ENCODE results near the gene BABAM1.

BABAM1 gene

DNA sequence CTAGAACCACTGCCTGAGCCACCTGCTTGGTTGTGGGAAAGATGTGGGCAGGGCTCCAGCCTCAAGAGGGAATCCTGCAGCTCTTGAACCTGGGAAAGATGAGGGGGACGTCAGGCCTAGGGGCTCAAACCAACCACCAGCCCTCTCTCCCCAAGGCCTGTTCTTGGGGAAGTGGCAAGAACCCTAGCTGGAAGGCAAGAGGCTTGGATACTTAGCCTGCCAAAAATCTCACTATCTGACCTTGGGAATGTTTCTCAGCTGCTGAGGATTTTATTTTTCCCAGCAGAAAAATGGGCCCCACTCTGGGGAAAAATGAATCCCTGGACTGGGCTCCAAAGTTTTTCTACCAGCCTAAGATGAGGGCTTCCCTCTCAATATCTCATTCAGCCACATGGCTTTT, 7.3 kb upstream of the BABAM1 start:
- no peak overlapping the region for H2BK12ac ChIP-seq (ENCODE audit: low read length)
- H3K27me3 ChIP-seq (ENCODE audit: control insufficient read depth in 3 of 3, insufficient read depth in 3 of 3, low read depth in 1 of 3, low read length in 3 of 3) = peaks cover 0 to 2% (median 0%) of the 10 kb centered on the region in 3 experiments
- no peak overlapping the region for H2BK120ac ChIP-seq (ENCODE audit: low read depth, low read length)
- H2BK15ac ChIP-seq (ENCODE audit: low read length) = no peak overlapping the region
- no peaks in the 10 kb centered on the region for H3K79me1 ChIP-seq (ENCODE audit: low read depth, low read length)
- H3K18ac ChIP-seq (ENCODE audit: low read length) = no peak overlapping the region
- no peak overlapping the region for H4K8ac ChIP-seq (ENCODE audit: low read depth, low read length)
- H2AFZ ChIP-seq (ENCODE audit: low read length) = no peak overlapping the region
- no peak overlapping the region for H2BK5ac ChIP-seq (ENCODE audit: low read length)
- no peak overlapping the region for H3K9ac ChIP-seq (ENCODE audit: low read depth, low read length, poor library complexity)
- no peak overlapping the region for H3K23ac ChIP-seq (ENCODE audit: low read depth, low read length, poor library complexity)
- DNase-seq (ENCODE audit: low spot score) = no peak
- no peak overlapping the region for H2AK5ac ChIP-seq (ENCODE audit: low read depth, low read length)
- no peak overlapping the region for H3K27ac ChIP-seq (replicated peaks; ENCODE audit: low read length)
- no peak overlapping the region for H3K14ac ChIP-seq (ENCODE audit: low read length)
- no peak overlapping the region for H3K4me3 ChIP-seq (ENCODE audit: low read length in 2 of 2)
- peaks cover 0 to 9% of the 10 kb centered on the region in 2 donors for H3K4me1 ChIP-seq (ENCODE audit: control insufficient read depth in 2 of 2, insufficient read depth in 1 of 2, low read depth in 1 of 2, low read length in 2 of 2)
- H3K9me3 ChIP-seq (replicated peaks in 1 of 2; ENCODE audit: control insufficient read depth in 2 of 2, insufficient read depth in 1 of 2, low read depth in 1 of 2, low read length in 2 of 2) = peaks cover 0 to 19% of the 10 kb centered on the region in 2 donors
- no peak overlapping the region for H3K4ac ChIP-seq (ENCODE audit: low read length)
- no peaks in the 10 kb centered on the region for H3K36me3 ChIP-seq (replicated peaks in 1 of 2; ENCODE audit: control insufficient read depth in 2 of 2, insufficient read depth in 2 of 2, low read length in 2 of 2)
- no peak overlapping the region for H3K4me2 ChIP-seq (ENCODE audit: insufficient read depth, low read length, poor library complexity, severe bottlenecking)
- no CpG with 5 or more reads among the region's 1 CpG for WGBS, 2 donors (ENCODE audit: extremely low coverage in 2 of 2, insufficient read length in 2 of 2, insufficient replicate concordance in 1 of 2)
- no peak overlapping the region for H4K91ac ChIP-seq (ENCODE audit: low read depth, low read length, poor library complexity)

DNA sequence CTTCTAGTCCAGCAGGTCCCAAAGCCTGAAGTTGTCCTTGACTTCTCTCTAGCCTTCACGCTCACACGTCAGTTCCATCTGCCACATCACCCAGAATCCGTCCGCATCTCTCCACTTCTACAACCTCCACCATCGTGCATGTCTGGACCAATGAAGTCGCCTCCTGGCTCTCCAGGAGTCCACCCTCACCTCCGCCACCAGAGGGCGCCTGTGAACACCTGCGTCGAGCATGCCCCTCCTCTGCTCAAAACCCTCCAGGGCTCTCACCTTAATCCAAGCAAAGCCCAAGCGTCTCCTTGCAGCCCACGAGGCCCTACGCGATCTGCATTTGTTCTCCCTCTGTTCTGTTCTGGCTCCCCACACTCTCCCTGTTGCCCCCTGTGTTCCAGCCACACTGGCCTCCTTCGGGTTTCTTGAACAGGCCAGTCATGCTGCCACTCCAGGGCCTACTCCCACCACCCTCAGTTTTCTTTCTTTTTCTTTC, 6.4 kb upstream of the BABAM1 start:
- H2BK120ac ChIP-seq (ENCODE audit: low read depth, low read length) = no peak overlapping the region
- DNase-seq (ENCODE audit: low spot score) = peak; percentile 58
- H3K79me1 ChIP-seq (ENCODE audit: low read depth, low read length) = no peaks in the 10 kb centered on the region
- H3K4me1 ChIP-seq (ENCODE audit: control insufficient read depth in 2 of 2, insufficient read depth in 1 of 2, low read depth in 1 of 2, low read length in 2 of 2) = peaks cover 0 to 10% of the 10 kb centered on the region in 2 donors
- H3K27me3 ChIP-seq (ENCODE audit: control insufficient read depth in 3 of 3, insufficient read depth in 3 of 3, low read depth in 1 of 3, low read length in 3 of 3) = peaks cover 0 to 2% (median 0%) of the 10 kb centered on the region in 3 experiments
- H3K9ac ChIP-seq (ENCODE audit: low read depth, low read length, poor library complexity) = no peak overlapping the region
- no peak overlapping the region for H4K91ac ChIP-seq (ENCODE audit: low read depth, low read length, poor library complexity)
- H2BK12ac ChIP-seq (ENCODE audit: low read length) = no peak overlapping the region
- no peak overlapping the region for H3K4me2 ChIP-seq (ENCODE audit: insufficient read depth, low read length, poor library complexity, severe bottlenecking)
- no peak overlapping the region for H3K18ac ChIP-seq (ENCODE audit: low read length)
- no peak overlapping the region for H3K23ac ChIP-seq (ENCODE audit: low read depth, low read length, poor library complexity)
- H3K36me3 ChIP-seq (replicated peaks in 1 of 2; ENCODE audit: control insufficient read depth in 2 of 2, insufficient read depth in 2 of 2, low read length in 2 of 2) = no peaks in the 10 kb centered on the region
- H2AK5ac ChIP-seq (ENCODE audit: low read depth, low read length) = no peak overlapping the region
- WGBS, 2 donors (ENCODE audit: extremely low coverage in 2 of 2, insufficient read length in 2 of 2, insufficient replicate concordance in 1 of 2) = no CpG with 5 or more reads among the region's 15 CpGs
- no peak overlapping the region for H3K14ac ChIP-seq (ENCODE audit: low read length)
- H2AFZ ChIP-seq (ENCODE audit: low read length) = peak overlapping the region; percentile 91
- H4K8ac ChIP-seq (ENCODE audit: low read depth, low read length) = no peak overlapping the region
- H3K9me3 ChIP-seq (replicated peaks in 1 of 2; ENCODE audit: control insufficient read depth in 2 of 2, insufficient read depth in 1 of 2, low read depth in 1 of 2, low read length in 2 of 2) = peaks cover 0 to 19% of the 10 kb centered on the region in 2 donors
- H3K4ac ChIP-seq (ENCODE audit: low read length) = no peak overlapping the region
- no peak overlapping the region for H3K4me3 ChIP-seq (ENCODE audit: low read length in 2 of 2)
- H2BK5ac ChIP-seq (ENCODE audit: low read length) = no peak overlapping the region
- H3K27ac ChIP-seq (replicated peaks; ENCODE audit: low read length) = no peak overlapping the region
- no peak overlapping the region for H2BK15ac ChIP-seq (ENCODE audit: low read length)

DNA sequence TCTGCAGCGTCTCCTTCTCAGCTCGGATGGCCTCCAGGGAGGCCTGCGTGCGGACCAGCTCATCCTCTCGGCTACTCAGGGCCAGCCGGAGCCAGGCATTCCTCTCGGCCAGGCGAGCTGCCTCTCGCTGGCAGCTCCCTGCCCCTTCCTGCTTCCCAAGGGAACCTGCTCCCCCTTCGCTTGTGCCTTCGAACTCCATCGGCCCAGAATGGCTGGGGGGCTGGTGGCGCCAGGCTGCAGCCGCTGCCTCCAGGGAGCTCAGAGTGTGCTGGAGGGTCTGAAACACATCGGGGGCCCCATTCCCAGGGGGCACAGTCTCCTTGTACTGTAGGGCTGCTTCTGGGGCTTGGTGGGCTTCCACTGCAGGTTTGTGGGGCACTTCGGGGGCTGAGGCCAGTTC, 4.7 kb upstream of the BABAM1 start:
- no peak overlapping the region for H2BK15ac ChIP-seq (ENCODE audit: low read length)
- peak overlapping the region; percentile 94 for H2AK5ac ChIP-seq (ENCODE audit: low read depth, low read length)
- no peak overlapping the region for H4K91ac ChIP-seq (ENCODE audit: low read depth, low read length, poor library complexity)
- peaks cover 0 to 19% of the 10 kb centered on the region in 2 donors for H3K9me3 ChIP-seq (replicated peaks in 1 of 2; ENCODE audit: control insufficient read depth in 2 of 2, insufficient read depth in 1 of 2, low read depth in 1 of 2, low read length in 2 of 2)
- peak overlapping the region; percentile 31 for H3K14ac ChIP-seq (ENCODE audit: low read length)
- H3K4me2 ChIP-seq (ENCODE audit: insufficient read depth, low read length, poor library complexity, severe bottlenecking) = no peak overlapping the region
- H2BK5ac ChIP-seq (ENCODE audit: low read length) = peak overlapping the region; percentile 82
- H2BK120ac ChIP-seq (ENCODE audit: low read depth, low read length) = no peak overlapping the region
- peak overlapping the region; percentile 89 for H3K4ac ChIP-seq (ENCODE audit: low read length)
- H3K79me1 ChIP-seq (ENCODE audit: low read depth, low read length) = no peaks in the 10 kb centered on the region
- H3K23ac ChIP-seq (ENCODE audit: low read depth, low read length, poor library complexity) = no peak overlapping the region
- H3K18ac ChIP-seq (ENCODE audit: low read length) = peak overlapping the region; percentile 48
- peak overlapping the region; percentile 74 for H2AFZ ChIP-seq (ENCODE audit: low read length)
- no peak for DNase-seq (ENCODE audit: low spot score)
- H3K27ac ChIP-seq (replicated peaks; ENCODE audit: low read length) = no peak overlapping the region
- H3K27me3 ChIP-seq (ENCODE audit: control insufficient read depth in 3 of 3, insufficient read depth in 3 of 3, low read depth in 1 of 3, low read length in 3 of 3) = peaks cover 0 to 2% (median 0%) of the 10 kb centered on the region in 3 experiments
- WGBS, 2 donors (ENCODE audit: extremely low coverage in 2 of 2, insufficient read length in 2 of 2, insufficient replicate concordance in 1 of 2) = no CpG with 5 or more reads among the region's 16 CpGs
- no peak overlapping the region for H4K8ac ChIP-seq (ENCODE audit: low read depth, low read length)
- peaks cover 0 to 10% of the 10 kb centered on the region in 2 donors for H3K4me1 ChIP-seq (ENCODE audit: control insufficient read depth in 2 of 2, insufficient read depth in 1 of 2, low read depth in 1 of 2, low read length in 2 of 2)
- H3K9ac ChIP-seq (ENCODE audit: low read depth, low read length, poor library complexity) = peak overlapping the region; percentile 60
- no peak overlapping the region for H2BK12ac ChIP-seq (ENCODE audit: low read length)
- H3K4me3 ChIP-seq (ENCODE audit: low read length in 2 of 2) = no peak overlapping the region
- no peaks in the 10 kb centered on the region for H3K36me3 ChIP-seq (replicated peaks in 1 of 2; ENCODE audit: control insufficient read depth in 2 of 2, insufficient read depth in 2 of 2, low read length in 2 of 2)

DNA sequence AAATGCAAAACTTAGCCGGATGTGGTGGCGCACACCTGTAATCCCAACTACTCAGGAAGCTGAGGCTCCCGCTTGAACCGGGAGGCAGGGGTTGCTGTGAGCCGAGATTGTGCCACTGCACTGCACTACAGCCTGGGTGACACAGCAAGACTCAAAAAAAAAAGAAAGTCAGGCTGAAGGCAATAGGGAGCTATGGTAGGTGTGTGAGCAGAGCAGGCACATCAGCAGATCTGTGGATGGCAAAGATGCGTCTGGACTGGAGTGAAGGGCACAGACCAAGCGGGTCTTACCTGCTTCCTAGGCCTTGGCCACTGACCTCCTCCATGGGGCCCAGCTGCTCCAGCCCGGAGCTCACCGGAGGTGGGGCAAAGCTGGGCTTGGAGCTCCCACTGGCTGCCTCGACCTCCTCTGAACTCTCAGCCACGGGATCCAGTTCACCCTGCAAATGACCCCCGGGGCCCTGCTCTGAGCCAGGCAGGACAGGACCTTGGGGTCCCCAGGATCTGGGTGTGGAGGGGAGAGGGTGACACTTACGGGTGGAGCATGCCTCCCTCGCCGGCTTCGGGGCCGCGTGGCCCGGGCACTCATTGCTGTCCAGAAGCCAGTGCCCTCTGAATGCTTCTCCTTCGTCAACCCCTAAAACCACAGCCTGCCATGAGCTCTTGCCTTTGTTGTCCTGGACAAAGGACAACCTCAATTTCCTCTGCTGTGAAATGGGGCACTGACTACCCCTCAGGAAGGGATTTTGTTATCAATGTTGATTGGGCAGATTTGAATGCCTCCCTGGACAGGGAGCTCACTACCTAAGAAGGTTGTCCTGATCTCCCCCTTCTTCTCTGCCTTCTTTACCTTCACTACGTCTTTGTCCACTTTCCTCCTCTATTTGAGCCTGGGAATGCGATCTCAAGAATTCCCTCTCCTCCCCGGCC, 3.3 kb upstream of the BABAM1 start:
- Histone ChIP-seq H2BK5ac (ENCODE audit: low read length) (peak overlapping the region; percentile 77), H2BK15ac (ENCODE audit: low read length) (peak overlapping the region; percentile 79), H3K4ac (ENCODE audit: low read length) (no peak overlapping the region), H2BK12ac (ENCODE audit: low read length) (peak overlapping the region; percentile 49), H2AK5ac (ENCODE audit: low read depth, low read length) (peak overlapping the region; percentile 96), H3K9ac (ENCODE audit: low read depth, low read length, poor library complexity) (no peak overlapping the region), H3K36me3 (replicated peaks in 1 of 2; ENCODE audit: control insufficient read depth in 2 of 2, insufficient read depth in 2 of 2, low read length in 2 of 2) (peaks cover under 1 to 5% of the 10 kb centered on the region in 2 donors), H3K4me3 (ENCODE audit: low read length in 2 of 2) (no peak overlapping the region), H3K23ac (ENCODE audit: low read depth, low read length, poor library complexity) (peak overlapping the region; percentile 34), H4K8ac (ENCODE audit: low read depth, low read length) (peak overlapping the region; percentile 82), H3K4me1 (ENCODE audit: control insufficient read depth in 2 of 2, insufficient read depth in 1 of 2, low read depth in 1 of 2, low read length in 2 of 2) (peaks cover 4 to 10% of the 10 kb centered on the region in 2 donors), H2AFZ (ENCODE audit: low read length) (peak overlapping the region; percentile 84), H2BK120ac (ENCODE audit: low read depth, low read length) (no peak overlapping the region), H4K91ac (ENCODE audit: low read depth, low read length, poor library complexity) (no peak overlapping the region), H3K27me3 (ENCODE audit: control insufficient read depth in 3 of 3, insufficient read depth in 3 of 3, low read depth in 1 of 3, low read length in 3 of 3) (peaks cover 0 to 2% (median 0%) of the 10 kb centered on the region in 3 experiments), H3K9me3 (replicated peaks in 1 of 2; ENCODE audit: control insufficient read depth in 2 of 2, insufficient read depth in 1 of 2, low read depth in 1 of 2, low read length in 2 of 2) (peaks cover 0 to 13% of the 10 kb centered on the region in 2 donors), H3K79me1 (ENCODE audit: low read depth, low read length) (peaks cover 4% of the 10 kb centered on the region), H3K27ac (replicated peaks; ENCODE audit: low read length) (no peak overlapping the region), H3K4me2 (ENCODE audit: insufficient read depth, low read length, poor library complexity, severe bottlenecking) (no peak overlapping the region), H3K14ac (ENCODE audit: low read length) (no peak overlapping the region), H3K18ac (ENCODE audit: low read length) (peak overlapping the region; percentile 64)
- no CpG with 5 or more reads among the region's 23 CpGs for WGBS, 2 donors (ENCODE audit: extremely low coverage in 2 of 2, insufficient read length in 2 of 2, insufficient replicate concordance in 1 of 2)
- no peak for DNase-seq (ENCODE audit: low spot score)
